ENCODE measurements around the gene NDUFS6.
A peak's percentile ranks its signal among the peaks of the same experiment; 100 is the strongest.

Gene NDUFS6

DNA sequence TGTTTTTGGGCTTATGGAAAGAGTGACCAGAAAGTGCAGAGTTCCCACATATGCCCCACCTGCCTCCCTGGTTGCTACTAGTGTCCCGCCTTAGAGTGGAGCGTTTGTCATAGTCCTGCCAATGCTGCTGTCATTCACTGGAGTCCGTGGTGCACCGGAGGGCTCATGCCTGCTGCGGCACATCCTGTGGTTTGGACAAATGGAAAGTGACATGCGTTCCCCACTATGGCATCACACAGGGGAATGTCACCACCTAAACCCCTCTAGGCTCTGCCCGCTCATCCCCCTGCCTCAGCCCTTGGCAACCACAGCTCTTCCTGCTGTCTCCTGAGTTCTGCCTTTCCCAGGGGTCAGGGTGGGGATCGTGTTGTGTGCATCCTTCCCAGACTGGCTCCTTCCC is 52.3 kb downstream of the NDUFS6 start:
- no peak for DNase-seq (ENCODE audit: low spot score)

DNA sequence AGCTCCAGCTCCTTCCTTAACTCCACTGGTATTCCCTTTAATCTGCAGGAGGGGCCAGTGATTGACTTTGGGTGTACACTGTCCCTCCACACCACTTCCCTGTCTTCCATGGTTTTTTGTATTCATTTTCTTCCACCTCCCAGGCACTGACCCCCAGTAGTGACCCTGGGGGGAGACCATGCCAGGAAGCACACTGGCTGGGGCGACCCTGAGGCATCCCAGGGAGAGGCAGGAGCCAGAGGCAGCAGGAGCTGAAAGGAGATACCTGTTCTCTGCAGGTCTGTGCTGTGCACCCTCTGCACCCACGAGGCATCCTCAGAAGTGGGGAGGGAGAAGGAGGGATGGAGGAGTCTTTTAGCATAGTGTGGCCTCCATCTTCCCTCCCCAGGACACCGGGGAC is 53.9 kb downstream of the NDUFS6 start:
- no peak for DNase-seq (ENCODE audit: low spot score)

DNA sequence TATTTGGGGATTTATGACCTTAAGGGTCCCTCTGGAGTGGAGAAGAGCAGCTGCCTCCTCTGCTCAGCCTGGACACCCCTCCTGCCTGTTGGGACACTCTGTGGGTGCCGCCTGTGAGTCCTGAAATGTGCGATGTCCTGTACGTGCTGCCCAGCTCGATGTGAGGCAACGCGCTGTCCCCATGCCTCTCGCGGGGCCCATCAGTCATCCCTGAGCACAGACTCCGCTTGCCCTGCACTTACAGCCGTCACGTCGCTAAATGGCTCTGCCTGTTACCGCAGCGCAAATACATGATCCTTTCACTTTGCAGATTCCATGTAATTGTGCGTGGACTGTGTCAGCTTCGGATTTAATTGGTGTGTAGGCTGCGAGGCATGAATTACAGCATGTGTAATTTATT is 54.4 kb downstream of the NDUFS6 start:
- no peak for DNase-seq (ENCODE audit: low spot score)

DNA sequence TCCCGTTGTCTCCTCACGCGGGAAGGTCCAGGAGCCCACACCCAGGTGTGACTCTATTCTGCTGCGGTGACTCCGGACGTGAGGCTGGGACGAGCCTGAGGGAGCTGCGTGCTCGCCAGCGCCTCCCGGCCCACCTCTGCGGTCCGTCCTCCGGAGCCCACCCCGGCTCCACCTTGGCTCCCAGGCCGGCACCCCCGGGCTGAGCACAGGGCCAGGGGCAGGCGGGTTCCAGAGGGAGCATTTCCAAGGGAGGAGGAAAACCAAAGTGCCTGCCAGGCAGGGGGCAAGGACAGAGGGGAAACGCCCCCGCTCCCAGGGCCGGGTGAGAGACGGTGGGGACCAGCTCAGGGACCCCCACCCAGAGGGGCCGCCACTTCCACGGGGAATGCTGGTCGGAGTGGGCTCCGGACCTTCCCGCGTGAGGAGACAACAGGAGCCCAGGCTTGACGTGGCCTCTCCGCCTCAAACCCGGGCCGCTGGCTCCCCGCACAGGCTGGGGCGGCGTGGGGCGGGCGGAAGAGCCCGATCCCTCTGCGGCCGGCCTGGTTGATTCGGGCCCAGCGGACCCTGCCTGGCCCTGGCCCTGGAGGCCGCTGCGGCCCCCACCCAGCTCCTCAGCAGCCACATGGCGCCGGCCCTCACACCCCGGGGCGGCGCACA is 55.5 kb downstream of the NDUFS6 start:
- DNase-seq (ENCODE audit: low spot score) = no peak

DNA sequence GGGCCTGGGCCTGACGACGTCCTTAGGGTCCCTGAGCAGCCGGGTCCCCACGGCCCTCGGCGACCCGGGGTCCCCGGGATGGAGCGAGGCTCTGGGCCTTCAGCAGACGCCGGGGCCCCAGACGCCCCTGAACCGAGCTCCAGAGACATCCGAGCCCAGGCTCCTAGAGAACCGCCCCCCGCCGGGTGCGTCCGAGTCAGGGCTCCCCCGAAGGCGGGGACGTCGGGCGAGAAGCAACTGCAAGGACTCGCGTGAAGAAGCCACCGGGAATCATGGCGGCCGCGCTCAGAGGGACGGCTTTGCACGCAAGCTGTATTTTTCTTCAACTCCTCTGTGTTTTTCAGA is 56.0 kb downstream of the NDUFS6 start:
- no peak for DNase-seq (ENCODE audit: low spot score)

DNA sequence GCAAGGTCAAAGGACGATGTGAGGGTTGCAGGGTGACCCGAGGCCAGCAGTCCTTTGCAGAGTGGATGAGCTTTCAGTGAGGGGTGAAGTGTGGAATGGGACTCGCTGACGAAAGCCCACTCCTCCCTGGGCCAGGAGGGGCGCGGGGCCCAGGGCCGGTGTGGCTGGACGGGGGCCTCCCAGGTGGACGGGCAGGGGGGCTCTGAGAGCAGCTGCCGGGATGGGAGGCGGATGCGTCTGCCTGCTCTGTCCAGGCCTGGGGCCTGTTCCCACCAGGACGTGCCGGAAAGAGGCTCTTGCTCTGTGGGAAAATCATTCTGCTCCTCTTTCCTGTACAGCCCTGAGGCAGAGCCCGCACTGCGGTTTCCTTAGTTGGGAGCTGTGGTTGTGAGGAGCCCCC is 57.2 kb downstream of the NDUFS6 start:
- no peak for DNase-seq (ENCODE audit: low spot score)

DNA sequence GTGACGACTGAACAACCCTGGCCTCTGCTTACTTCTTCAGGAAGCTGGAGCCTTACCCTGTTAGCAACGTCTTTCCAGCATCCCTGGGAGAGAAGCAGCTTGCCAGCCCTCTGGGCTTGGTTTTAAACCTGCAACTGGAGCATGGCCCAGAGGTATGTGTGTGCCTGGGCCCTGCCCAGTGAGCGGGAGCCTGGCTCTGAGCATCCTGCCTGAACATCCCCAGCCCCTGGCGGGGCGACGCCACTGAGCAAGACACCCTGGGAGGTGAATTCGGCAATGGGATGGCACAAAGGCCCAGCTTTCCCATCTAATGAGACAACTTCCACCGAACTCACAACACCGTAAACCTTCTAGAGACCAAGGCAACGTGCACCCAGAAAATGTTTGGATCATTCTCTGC is 57.9 kb downstream of the NDUFS6 start:
- no peak for DNase-seq (ENCODE audit: low spot score)

DNA sequence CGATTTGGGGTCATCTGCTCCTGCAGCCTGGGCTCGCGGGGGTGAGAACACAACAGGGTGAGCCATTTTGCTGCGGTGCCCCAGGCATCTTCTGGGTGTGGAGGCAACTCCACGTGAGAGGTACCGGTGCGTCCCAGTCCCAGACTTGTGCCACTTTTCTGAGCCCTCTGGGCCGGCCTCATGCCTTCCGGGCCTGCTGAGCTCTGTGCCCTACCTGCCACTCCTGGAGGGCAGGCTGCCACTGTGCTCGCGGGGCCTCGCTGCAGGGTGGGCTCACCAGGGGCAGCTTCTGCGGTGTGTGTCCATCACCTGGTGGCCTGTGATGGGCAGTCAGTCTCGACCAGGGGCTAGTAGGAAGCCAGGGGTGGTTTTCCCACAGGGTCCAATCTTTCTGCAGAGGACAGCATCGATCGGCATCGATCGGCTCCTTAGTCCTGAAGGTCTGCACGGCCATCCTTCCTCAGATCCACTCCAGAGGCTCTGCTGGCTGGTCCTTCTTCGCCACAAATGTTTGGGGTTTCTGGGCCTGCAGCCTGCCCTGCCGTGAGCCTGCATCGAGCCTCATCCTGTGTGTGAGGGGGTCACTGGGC is 58.9 kb downstream of the NDUFS6 start:
- DNase-seq (ENCODE audit: low spot score) = no peak

DNA sequence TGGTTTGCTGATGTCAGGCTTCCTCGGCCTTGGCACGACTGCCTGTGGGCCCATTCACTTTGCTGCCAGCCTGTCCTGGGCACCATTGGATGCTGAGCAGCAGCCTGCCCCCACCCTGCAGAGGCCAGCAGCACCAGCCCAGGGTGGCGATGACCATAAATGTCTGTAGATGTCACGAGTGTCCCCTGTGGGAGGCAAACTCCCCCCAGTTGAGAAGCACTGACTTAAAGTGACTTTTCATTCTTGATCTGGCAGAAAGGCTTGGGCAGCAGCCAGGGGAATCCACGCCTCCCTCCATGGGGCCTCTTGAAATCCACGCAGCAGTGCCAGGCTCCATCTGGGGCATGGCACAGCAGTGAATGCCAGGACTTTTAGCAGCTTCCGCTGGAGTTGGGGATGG is 59.7 kb downstream of the NDUFS6 start:
- DNase-seq (ENCODE audit: low spot score) = peak; percentile 7

DNA sequence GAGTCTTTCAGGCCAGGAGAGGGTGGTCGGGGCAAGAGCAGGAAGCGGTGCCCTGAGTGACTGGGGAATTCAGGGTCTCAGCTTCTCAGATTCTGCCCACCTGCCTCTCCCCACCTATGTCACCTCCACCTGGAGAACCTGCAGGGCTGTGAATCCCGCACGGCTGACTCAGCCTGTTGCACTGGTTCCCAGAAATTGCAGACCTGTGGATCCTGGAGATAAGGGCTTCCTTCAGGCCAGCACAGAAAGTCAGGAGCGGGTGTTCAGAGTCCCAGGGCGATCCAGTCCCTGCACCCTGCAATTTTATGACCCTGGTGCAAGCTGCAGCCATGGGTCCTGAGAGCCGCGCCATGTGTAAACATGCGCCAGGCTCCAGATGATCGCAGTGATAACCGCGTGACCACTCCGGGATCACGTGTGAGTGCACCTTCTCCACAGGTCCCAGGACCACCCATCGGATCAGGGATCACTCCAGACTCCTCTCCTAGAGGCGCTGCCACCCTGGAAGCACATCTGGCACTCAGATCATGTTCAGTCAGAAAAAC is 63.8 kb downstream of the NDUFS6 start:
- no peak for DNase-seq (ENCODE audit: low spot score)

DNA sequence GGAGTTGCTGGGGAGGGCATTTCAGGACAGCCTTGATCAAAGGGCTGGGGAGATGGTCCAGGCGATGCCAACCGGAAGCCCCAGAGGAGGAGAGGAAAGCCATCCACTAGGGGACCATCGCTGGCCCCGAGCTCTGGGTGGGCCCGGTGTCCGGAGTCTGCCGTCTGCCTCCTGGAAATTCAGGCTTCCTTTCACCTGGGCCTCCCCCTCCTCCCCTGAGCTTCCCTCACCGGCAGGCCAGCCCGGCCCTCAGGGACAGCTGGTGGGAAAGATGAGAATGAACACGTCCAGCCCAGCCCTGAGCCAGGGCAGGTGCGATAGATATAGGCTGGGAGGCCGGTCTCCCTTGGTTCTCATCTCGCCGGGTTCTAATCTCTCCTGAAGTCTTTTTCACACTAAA is 64.3 kb downstream of the NDUFS6 start:
- DNase-seq (ENCODE audit: low spot score) = no peak
